ENCODE results near the gene CLEC4C. TPM values are rescaled to one million over a fixed set of nuclear protein-coding genes. Genes with fewer than 3 reads are reported as not detected.

CLEC4C gene
- total RNA-seq, 1 donor from 2014 or later: not detected

DNA sequence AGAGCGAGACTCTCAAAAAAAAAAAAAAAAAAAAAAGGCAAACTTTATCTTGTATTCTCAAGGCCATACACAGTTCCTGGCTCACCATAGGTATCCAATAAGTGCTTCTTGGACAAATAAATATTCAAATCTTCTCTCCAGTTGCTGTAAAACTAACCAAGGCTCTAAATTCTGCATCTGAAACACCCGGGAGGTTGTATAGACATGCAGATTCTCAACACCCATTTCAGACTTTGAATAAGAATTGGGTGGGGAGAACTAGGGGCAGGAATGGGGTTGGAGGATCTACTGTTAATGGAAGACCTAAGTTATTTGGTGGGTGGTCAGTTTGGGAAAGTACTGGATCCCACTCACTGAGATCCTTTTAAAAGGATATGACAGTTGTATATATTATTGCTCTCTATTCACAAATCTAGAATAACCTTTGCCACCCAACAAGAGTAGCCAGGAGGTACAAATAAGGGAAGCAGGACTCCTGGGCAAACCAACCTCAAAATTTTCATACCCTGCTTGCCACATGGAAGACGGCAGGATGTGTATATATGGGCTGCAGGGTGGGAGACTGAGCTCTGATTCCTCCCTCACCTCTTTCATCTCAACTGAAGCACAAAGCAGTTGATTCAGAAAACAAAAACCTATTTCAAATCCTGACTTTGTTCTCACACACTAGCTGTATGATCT, 52.5 kb downstream of the CLEC4C start:
- H3K27ac ChIP-seq (replicated peaks): peak overlapping the region; percentile 7
- intact Hi-C loops (cut with micrococcal nuclease): no loop called here
- H3K4me3 ChIP-seq: no peak overlapping the region
- peaks cover 21% of the 10 kb centered on the region for H3K27me3 ChIP-seq (ENCODE audit: low read depth)
- TF ChIP-seq, protein P1, sequence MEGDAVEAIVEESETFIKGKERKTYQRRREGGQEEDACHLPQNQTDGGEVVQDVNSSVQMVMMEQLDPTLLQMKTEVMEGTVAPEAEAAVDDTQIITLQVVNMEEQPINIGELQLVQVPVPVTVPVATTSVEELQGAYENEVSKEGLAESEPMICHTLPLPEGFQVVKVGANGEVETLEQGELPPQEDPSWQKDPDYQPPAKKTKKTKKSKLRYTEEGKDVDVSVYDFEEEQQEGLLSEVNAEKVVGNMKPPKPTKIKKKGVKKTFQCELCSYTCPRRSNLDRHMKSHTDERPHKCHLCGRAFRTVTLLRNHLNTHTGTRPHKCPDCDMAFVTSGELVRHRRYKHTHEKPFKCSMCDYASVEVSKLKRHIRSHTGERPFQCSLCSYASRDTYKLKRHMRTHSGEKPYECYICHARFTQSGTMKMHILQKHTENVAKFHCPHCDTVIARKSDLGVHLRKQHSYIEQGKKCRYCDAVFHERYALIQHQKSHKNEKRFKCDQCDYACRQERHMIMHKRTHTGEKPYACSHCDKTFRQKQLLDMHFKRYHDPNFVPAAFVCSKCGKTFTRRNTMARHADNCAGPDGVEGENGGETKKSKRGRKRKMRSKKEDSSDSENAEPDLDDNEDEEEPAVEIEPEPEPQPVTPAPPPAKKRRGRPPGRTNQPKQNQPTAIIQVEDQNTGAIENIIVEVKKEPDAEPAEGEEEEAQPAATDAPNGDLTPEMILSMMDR (IDR thresholded peaks at IDR 0.05; ENCODE audit: borderline replicate concordance): no peak
- H3K9me3 ChIP-seq (replicated peaks): no peaks in the 10 kb centered on the region
- H3K36me3 ChIP-seq: no peaks in the 10 kb centered on the region
- H3K4me1 ChIP-seq: peaks cover 11% of the 10 kb centered on the region
- DNase-seq: no peak

DNA sequence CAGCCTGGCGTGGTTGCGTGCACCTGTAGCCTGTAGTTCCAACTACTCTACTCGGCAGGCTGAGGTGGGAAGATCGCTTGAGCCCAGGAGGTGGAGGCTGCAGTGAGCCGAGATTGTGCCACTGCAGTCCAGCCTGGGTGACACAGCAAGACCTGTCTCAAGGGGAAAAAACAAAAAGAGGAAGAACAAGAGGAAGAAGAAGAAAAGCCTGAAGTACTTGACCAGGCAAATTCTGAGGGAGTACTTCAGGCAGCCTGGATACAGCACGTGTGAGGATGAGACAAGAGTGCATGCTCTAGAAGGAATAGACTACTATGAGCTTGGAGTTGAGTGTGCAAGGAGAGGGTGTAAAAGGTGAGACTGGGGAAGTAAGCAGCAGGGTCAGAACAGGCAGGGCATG, 53.4 kb downstream of the CLEC4C start:
- H3K4me1 ChIP-seq: peaks cover 11% of the 10 kb centered on the region
- peaks cover 12% of the 10 kb centered on the region for H3K27me3 ChIP-seq (ENCODE audit: low read depth)
- no peak overlapping the region for H3K27ac ChIP-seq (replicated peaks)
- H3K36me3 ChIP-seq: no peaks in the 10 kb centered on the region
- DNase-seq: no peak
- intact Hi-C loops (cut with micrococcal nuclease): no loop called here
- TF ChIP-seq, protein P1 (IDR thresholded peaks at IDR 0.05; ENCODE audit: borderline replicate concordance): no peak
- H3K9me3 ChIP-seq (replicated peaks): no peaks in the 10 kb centered on the region
- H3K4me3 ChIP-seq: no peak overlapping the region

DNA sequence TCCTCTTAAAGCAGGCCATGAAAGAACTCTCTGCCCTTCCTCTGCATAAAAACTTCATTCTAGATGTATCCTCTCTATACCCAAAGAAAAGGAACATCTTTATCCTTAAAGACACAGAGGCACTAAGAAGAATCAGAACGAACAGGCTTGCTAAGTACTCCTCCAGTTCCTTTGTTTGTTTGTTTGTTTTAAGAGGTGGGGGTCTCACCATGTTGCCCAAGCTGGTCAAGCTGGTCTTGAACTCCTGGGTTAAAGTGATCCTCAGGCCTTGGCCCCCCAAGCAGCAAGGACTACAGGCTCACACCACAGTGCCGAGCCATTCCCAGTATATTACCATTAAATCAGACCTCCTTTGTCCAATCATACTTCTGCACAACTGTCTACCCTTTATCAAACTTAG, 65.6 kb downstream of the CLEC4C start:
- no peak overlapping the region for H3K4me3 ChIP-seq
- no peaks in the 10 kb centered on the region for H3K36me3 ChIP-seq
- H3K4me1 ChIP-seq: no peaks in the 10 kb centered on the region
- no peaks in the 10 kb centered on the region for H3K9me3 ChIP-seq (replicated peaks)
- TF ChIP-seq, protein P1 (IDR thresholded peaks at IDR 0.05; ENCODE audit: borderline replicate concordance): no peak
- peaks cover 27% of the 10 kb centered on the region for H3K27me3 ChIP-seq (ENCODE audit: low read depth)
- DNase-seq: no peak
- intact Hi-C loops (cut with micrococcal nuclease): no loop called here
- H3K27ac ChIP-seq (replicated peaks): no peak overlapping the region

Other genes with a start within 250 kb of the CLEC4C start
- gene CD163, start 243.6 kb downstream of the CLEC4C start, total RNA-seq: 44.7 TPM
- not detected for gene APOBEC1, start 81.5 kb downstream of the CLEC4C start, total RNA-seq
- 0.19 TPM for gene GDF3, start 51.6 kb downstream of the CLEC4C start, total RNA-seq
- gene DPPA3, start 35.9 kb downstream of the CLEC4C start, total RNA-seq: not detected
- gene NANOGNB, start 17.8 kb upstream of the CLEC4C start, total RNA-seq: not detected
- not detected for gene NANOG, start 42.0 kb upstream of the CLEC4C start, total RNA-seq
- not detected for gene SLC2A14, start 125.5 kb upstream of the CLEC4C start, total RNA-seq
- 13.7 TPM for gene SLC2A3, start 188.8 kb upstream of the CLEC4C start, total RNA-seq

Data from left ventricle myocardium inferior (tissue), 1 donor.